Naive thymus-derived CD8-positive, alpha-beta T cell (primary cell): ENCODE results near the gene BNC2. TPM values are rescaled to one million over a fixed set of nuclear protein-coding genes. Genes with fewer than 3 reads are reported as not detected.

Experiments used
- ATAC-seq, 2 donors: fragments of 150-1000 bp; cut with Tn5 transposase in 1 of 2; sonication (Bioruptor Pico), chemical (Tn5 transposase) in 1 of 2; 1 replicate in 1 of 2; 2 replicates in 1 of 2; pipeline ENCODE4 v1.10.0; 2021; ENCODE audit warnings: mild to moderate bottlenecking in 2 of 2, moderate library complexity in 2 of 2
- POLR2A ChIA-PET: fragments of 350-600 bp; sonication (Branson Sonifier 250); formaldehyde crosslinking; loops from one replicate; lab custom pipeline; 2021; ENCODE audit warnings: antibody characterized with exemption; lab: Charles Lee
- DNase-seq, 10 donors: peaks; one replicate each; pipeline versions ENCODE4 v3.0.0 to v3.0.0-alpha.2; 2020 to 2022
- H3K27ac Mint-ChIP-seq, 10 donors: one replicate each; pipeline ENCODE4 v1.8.0; 2020 to 2022; ENCODE audit warnings: mild to moderate bottlenecking in 10 of 10, mixed read lengths in 10 of 10, moderate library complexity in 4 of 10, inconsistent platforms in 1 of 10
- H3K27me3 Mint-ChIP-seq, 5 donors: one replicate each; pipeline ENCODE4 v1.8.0; 2021 to 2022; ENCODE audit warnings: mixed read lengths in 5 of 5
- H3K36me3 Mint-ChIP-seq, 3 donors: one replicate each; pipeline ENCODE4 v1.8.0; 2020 to 2022; ENCODE audit warnings: mixed read lengths in 3 of 3, mild to moderate bottlenecking in 2 of 3, inconsistent platforms in 1 of 3
- H3K4me1 Mint-ChIP-seq, 4 donors: one replicate each; pipeline ENCODE4 v1.8.0; 2021 to 2022; ENCODE audit warnings: mixed read lengths in 4 of 4
- H3K4me3 Mint-ChIP-seq, 10 donors: one replicate each; pipeline ENCODE4 v1.8.0; 2020 to 2022; ENCODE audit warnings: mild to moderate bottlenecking in 10 of 10, mixed read lengths in 10 of 10, moderate library complexity in 6 of 10, inconsistent platforms in 1 of 10
- H3K9me3 Mint-ChIP-seq, 9 donors: one replicate each; pipeline ENCODE4 v1.8.0; 2020 to 2022; ENCODE audit warnings: mixed read lengths in 9 of 9, mild to moderate bottlenecking in 3 of 9, inconsistent platforms in 1 of 9, moderate library complexity in 1 of 9
- polyA plus RNA-seq, 3 donors: library from polyadenylated mRNA; unstranded; fragments of 300-500 nt; fragmentation: Illumina TruSeq; gene quantifications; one replicate each; pipeline ENCODE4 v1.2.3, GENCODE V29; 2021
- total RNA-seq, 8 experiments: library from RNA in 2 of 8; stranded (reverse) in 2 of 8; gene quantifications; one replicate each; pipeline ENCODE4 v1.2.3 and lab custom pipeline; 2021 to 2026

Gene BNC2
- total and polyA plus RNA-seq, 5 experiments from 2014 or later = not detected

DNA sequence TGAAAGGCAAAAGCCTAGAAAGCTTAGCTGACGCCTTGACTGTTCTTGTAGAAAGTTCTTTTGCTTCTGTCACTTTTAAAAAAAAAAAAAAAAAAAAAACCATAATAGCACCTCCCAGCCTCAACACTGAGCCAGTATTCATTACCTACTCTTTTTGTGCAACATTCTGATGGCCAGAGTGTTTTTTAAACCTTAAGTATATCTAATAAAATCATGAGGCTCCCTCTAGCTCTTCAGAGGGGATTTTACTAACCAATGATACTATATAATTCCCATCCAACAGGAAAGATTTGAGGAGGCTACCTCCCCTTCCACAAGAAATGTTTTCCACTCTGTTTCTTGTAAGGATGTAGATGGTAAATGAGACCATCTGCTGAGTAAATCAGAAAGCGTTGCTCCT is 3.9 kb downstream of the BNC2 start:
- Mint-ChIP-seq H3K4me3 (no peak overlapping the region), H3K27me3 (peaks cover 15 to 26% (median 20%) of the 10 kb centered on the region in 5 donors), H3K27ac (no peak overlapping the region), H3K36me3 (peaks cover 0 to 5% (median 0%) of the 10 kb centered on the region in 3 donors), H3K4me1 (peaks cover 0 to 10% (median 4%) of the 10 kb centered on the region in 4 donors), H3K9me3 (peaks cover 0 to 4% (median 0%) of the 10 kb centered on the region in 9 donors)
- no peak for DNase-seq
- POLR2A ChIA-PET = no interaction called here
- no peak for ATAC-seq

DNA sequence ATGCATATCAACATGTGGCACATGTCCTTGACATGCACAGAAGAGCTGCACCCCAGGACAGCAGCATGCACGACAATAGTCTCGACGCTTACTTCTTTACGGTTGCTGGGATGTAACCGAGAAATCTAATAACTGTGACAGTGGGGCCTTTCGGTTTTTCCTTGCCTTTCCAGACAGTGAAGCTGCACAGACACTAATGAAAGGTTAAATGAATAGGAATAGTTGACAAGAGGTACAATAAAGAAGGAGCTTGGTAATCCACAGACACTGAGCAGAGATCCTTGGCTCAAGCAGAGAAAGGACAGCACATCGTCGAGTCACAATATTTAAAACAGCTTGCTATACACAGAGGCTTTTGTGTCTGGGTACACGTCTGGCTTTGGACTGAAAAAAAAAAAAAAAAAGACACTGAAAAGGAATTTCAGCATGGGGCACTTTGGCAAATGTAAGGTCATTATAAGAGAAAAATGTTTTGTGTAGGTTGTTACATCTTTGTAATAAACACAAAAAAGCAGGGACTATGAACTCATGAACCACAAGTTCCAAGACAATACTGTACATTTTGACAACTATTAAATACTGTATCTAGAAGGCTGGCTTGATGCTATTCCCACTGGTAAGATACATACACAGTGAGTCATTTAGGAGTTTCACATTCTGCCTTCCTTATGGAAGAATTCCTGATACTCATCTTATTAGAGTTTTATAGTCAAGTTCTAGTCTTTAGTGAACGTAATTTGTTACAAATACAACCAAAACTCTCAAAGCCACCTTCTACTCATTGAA is 5.6 kb downstream of the BNC2 start:
- H3K9me3 Mint-ChIP-seq = peaks cover 0 to 4% (median 0%) of the 10 kb centered on the region in 9 donors
- DNase-seq = no peak
- peaks cover 14 to 26% (median 20%) of the 10 kb centered on the region in 5 donors for H3K27me3 Mint-ChIP-seq
- peaks cover 0 to 5% (median 0%) of the 10 kb centered on the region in 3 donors for H3K36me3 Mint-ChIP-seq
- ATAC-seq = no peak
- H3K27ac Mint-ChIP-seq = no peak overlapping the region
- no peak overlapping the region for H3K4me3 Mint-ChIP-seq
- POLR2A ChIA-PET = no interaction called here
- peaks cover 0 to 7% (median 2%) of the 10 kb centered on the region in 4 donors for H3K4me1 Mint-ChIP-seq

DNA sequence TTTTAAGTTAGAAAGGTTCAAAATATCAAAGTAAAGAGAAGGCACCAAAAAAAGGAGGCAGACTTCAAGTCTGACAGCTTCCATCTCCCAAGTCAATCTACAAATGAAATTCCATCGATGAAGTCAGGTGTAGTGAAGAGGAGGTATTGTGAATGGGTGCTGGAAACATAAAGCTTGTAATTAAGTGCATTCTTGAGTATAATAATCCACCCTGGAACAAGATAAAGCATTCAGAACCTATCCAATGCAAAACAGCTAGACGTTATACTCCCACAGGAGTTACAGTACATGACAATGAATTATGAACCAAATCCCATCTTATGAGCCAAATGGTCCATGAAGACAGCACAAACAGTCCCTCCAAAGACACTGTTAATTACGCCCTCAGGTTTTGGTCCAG is 22.3 kb downstream of the BNC2 start:
- peaks cover 0 to 1% (median 0%) of the 10 kb centered on the region in 9 donors for H3K9me3 Mint-ChIP-seq
- POLR2A ChIA-PET = no interaction called here
- no peak for DNase-seq
- peaks cover 0 to 4% (median 0%) of the 10 kb centered on the region in 4 donors for H3K4me1 Mint-ChIP-seq
- no peaks in the 10 kb centered on the region for H3K36me3 Mint-ChIP-seq
- ATAC-seq = no peak
- no peak overlapping the region for H3K27ac Mint-ChIP-seq
- H3K27me3 Mint-ChIP-seq = peaks cover 0 to 3% (median 0%) of the 10 kb centered on the region in 5 donors
- H3K4me3 Mint-ChIP-seq = no peak overlapping the region

DNA sequence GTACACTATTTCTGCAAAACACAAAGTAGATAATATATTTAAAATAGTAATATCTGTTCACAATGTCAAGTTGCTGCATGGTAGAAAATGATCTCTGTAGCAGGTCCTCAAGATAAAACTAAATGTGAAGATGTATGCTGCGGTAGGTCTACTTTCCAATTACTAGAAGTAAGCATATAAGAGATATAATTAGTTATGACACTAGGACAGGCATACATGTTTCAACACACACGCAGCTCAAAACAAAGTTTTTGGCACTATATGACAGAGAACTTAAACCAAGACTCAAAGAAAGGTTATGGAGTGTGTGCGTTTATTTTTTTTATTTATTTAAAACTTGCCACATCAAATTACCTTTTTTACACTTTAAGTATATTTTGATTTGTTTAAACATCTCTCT is 23.5 kb downstream of the BNC2 start:
- DNase-seq (no peak), ATAC-seq (no peak)
- Mint-ChIP-seq H3K36me3 (no peaks in the 10 kb centered on the region), H3K27me3 (peaks cover 0 to 3% (median 0%) of the 10 kb centered on the region in 5 donors), H3K4me1 (peaks cover 0 to 2% (median 0%) of the 10 kb centered on the region in 4 donors), H3K9me3 (peaks cover 0 to 1% (median 0%) of the 10 kb centered on the region in 9 donors), H3K4me3 (no peak overlapping the region), H3K27ac (no peak overlapping the region)
- POLR2A ChIA-PET = no interaction called here

DNA sequence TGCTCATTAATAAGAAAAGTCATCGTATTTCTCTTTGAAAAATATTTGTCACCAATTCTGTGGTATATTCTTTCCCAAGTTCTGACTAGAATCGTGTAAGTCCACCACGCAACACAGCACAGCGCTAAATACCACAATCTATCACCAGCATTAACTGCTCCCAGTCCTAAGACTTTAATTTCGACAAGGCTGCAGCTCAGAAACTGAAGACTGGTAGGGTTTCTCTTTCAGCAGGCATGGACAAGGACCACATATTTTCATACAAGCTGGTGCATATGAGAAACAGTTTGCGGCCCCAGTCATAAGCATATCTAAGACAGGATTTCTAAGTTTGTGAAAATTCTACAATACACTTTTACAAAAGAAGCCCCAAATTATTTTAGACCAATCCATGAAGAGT is 24.1 kb downstream of the BNC2 start:
- DNase-seq (no peak), ATAC-seq (no peak)
- Mint-ChIP-seq H3K4me1 (no peaks in the 10 kb centered on the region), H3K4me3 (no peak overlapping the region), H3K9me3 (peaks cover 0 to 1% (median 0%) of the 10 kb centered on the region in 9 donors), H3K27ac (no peak overlapping the region), H3K36me3 (no peaks in the 10 kb centered on the region), H3K27me3 (peaks cover 0 to 3% (median 0%) of the 10 kb centered on the region in 5 donors)
- POLR2A ChIA-PET = no interaction called here

DNA sequence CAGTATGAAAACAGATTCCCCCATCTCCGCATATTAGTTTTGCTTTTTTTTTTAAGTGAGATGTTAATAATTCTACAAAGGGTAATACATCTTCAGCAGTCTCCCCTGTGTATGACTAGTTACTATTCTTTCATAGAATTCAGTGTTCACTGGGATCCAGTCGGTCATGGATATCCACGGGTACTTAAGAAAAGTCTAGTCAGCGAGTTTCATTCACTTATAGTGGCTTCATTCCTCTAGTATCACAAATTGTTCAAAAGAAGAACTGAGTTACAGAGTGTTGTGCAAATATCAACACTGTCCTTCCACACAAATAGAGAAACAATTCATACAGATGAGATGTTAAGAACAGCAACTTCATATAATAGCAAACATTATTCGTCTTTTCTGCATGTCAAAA is 35.7 kb downstream of the BNC2 start:
- ATAC-seq = no peak
- DNase-seq = no peak
- Mint-ChIP-seq H3K27ac (no peak overlapping the region), H3K4me1 (no peaks in the 10 kb centered on the region), H3K4me3 (no peak overlapping the region), H3K9me3 (peaks cover 0 to 2% (median 0%) of the 10 kb centered on the region in 9 donors), H3K27me3 (peaks cover 0 to 27% (median 4%) of the 10 kb centered on the region in 5 donors), H3K36me3 (no peaks in the 10 kb centered on the region)
- POLR2A ChIA-PET = no interaction called here

DNA sequence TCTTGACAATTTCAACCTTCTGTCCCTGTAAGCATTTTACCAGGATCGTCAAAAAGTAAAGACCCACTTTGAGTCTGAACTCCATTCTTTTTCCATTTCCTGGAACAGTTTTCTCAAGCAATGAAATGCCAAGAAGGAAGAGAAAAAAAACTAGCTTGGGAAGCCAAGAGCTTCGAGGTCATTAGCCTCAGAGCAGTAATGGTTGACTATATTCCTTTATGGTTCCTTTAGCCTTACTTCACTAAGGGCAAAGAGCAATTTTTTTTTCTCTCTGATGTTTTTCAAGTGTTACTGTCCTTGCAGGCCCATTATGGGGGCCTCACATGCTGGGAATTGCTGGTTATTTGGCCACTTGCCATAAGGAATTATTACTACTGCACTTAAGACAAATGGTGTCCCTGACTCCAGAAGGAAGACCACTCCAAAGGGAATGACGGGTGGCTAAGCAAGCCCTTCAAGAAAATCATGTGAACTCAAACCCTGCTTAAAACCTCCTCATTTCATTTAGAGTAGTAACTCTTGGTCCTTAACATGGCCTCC is 37.1 kb downstream of the BNC2 start:
- Mint-ChIP-seq H3K4me3 (no peak overlapping the region), H3K36me3 (no peaks in the 10 kb centered on the region), H3K4me1 (no peaks in the 10 kb centered on the region), H3K27ac (no peak overlapping the region), H3K27me3 (peaks cover 5 to 34% (median 8%) of the 10 kb centered on the region in 5 donors), H3K9me3 (peaks cover 0 to 2% (median 0%) of the 10 kb centered on the region in 9 donors)
- ATAC-seq (no peak), DNase-seq (no peak)
- POLR2A ChIA-PET = no interaction called here

DNA sequence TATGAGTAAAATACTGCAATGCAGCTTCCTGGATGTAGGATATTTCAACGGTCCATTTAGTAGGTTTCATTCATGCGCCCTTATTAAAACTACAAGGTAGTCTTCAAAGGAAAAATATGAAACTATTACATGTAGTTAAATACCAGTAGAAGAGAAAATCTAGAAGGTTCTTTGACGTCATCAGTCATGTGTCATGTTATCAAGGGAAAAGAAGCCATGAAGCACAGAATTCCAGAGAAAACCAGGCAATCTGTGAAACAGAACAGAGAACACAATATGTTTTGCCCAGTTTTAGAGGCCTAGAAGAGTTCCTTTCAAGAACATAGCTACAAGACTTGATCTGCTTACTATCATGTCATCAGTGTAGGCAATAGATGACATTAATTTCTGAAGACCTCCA is 38.4 kb downstream of the BNC2 start:
- Mint-ChIP-seq H3K4me3 (no peak overlapping the region), H3K36me3 (no peaks in the 10 kb centered on the region), H3K4me1 (no peaks in the 10 kb centered on the region), H3K27me3 (peaks cover 13 to 45% (median 15%) of the 10 kb centered on the region in 5 donors), H3K27ac (no peak overlapping the region), H3K9me3 (peaks cover 0 to 2% (median 0%) of the 10 kb centered on the region in 9 donors)
- DNase-seq (no peak), ATAC-seq (no peak)
- POLR2A ChIA-PET = no interaction called here

DNA sequence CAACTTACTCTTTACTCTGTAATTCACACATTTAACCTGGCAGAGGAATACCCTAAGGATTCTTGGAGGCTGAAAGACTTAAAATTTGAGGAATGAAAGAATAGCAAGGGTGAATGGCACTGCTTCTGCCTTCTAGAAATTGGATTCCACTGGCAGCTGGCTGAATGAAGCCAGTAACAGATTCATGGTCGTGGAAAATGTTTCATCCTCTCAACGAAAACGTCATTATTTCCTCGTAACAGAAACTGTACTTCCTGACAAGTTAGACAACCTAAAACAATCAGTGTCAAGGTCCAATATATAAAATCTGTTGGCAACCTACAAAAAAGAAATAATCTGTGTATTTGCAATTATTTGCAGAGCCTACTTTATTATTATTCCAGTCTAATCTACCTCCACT is 39.7 kb downstream of the BNC2 start:
- no peaks in the 10 kb centered on the region for H3K4me1 Mint-ChIP-seq
- no peaks in the 10 kb centered on the region for H3K36me3 Mint-ChIP-seq
- DNase-seq (no peak), ATAC-seq (no peak)
- peaks cover 14 to 57% (median 18%) of the 10 kb centered on the region in 5 donors for H3K27me3 Mint-ChIP-seq
- H3K9me3 Mint-ChIP-seq = peaks cover 0 to 2% (median 0%) of the 10 kb centered on the region in 9 donors
- POLR2A ChIA-PET = no interaction called here
- H3K4me3 Mint-ChIP-seq = no peak overlapping the region
- H3K27ac Mint-ChIP-seq = no peak overlapping the region

DNA sequence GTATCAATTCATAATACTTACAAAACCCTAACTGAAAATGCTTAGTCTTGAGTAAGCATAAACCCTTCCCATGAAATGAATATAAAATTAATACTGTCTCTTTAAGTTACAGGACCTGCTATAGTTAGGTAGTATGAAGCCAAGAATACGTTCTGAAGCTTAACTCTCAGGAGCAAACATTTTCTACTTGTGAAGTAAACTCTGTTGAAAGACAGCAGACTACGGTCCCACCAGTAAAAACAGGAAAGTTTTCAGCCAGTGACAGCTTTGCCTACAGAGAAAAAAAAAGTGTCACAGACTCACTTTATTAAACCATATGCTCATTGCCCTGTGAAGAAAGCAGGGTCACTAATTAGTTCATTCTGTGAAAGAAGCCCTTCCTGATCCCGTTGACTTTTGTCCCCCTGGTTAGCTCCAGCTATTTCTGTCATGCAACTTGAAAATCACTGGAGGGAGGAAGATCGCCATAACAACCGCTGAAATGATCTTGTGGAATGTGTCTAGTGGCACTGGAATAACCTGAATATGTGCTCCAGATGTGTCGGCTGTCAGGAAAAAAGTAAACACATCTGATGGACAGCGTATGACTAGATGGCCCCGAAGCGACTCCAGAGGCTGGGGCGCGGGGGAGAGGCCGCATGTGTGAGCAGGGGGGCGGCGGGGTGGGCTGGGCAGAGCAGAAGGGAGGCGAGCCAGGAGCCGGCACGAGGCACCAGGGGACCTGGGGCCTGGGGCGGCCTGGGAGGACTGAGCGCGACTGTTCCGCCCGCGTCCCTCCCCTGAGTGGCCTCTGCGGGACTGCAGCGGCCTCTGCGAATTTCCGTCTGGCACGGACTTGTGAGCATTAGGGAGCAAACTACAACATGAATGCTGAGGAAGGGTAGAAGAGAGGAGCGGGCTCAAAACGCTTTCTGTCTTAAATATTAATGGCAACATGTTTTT is 41.9 kb downstream of the BNC2 start:
- Mint-ChIP-seq H3K36me3 (no peaks in the 10 kb centered on the region), H3K27me3 (peaks cover 14 to 50% (median 18%) of the 10 kb centered on the region in 5 donors), H3K9me3 (peaks cover 0 to 2% (median 0%) of the 10 kb centered on the region in 9 donors), H3K27ac (no peak overlapping the region), H3K4me3 (no peak overlapping the region), H3K4me1 (no peaks in the 10 kb centered on the region)
- ATAC-seq (no peak), DNase-seq (no peak)
- POLR2A ChIA-PET = no interaction called here

DNA sequence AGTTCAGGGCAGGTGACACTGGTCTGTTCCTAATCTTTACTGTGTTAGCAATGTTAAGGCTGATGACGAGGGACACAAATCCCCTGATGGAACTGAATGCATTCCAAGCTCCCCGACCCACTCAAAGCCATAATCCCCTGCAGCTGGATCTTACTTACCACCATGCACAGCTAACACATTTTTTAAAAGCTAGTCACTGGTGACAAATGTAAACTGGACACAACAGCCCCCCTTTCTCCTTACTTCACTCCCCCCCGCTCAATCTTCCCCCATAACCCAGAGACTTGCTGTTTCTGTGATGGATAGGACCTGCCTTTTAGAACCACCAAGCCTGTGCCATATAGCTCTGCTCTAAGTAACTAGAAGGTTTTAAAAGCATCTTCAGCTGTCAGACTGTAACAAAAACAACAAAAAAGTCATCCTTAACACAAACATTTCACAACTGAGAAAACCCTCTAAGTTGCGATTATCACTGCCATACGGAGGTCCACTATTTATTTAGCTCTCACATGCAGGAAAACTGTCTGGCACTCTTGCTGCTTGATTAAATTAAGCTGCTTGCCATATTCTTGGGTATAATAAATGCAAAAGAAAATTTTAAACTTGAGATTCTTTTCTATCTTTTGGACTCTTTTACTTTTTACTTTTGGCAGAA is 44.4 kb downstream of the BNC2 start:
- DNase-seq (no peak), ATAC-seq (no peak)
- Mint-ChIP-seq H3K36me3 (no peaks in the 10 kb centered on the region), H3K27me3 (peaks cover 10 to 37% (median 16%) of the 10 kb centered on the region in 5 donors), H3K4me3 (no peak overlapping the region), H3K4me1 (no peaks in the 10 kb centered on the region), H3K9me3 (no peaks in the 10 kb centered on the region), H3K27ac (no peak overlapping the region)
- POLR2A ChIA-PET = interaction anchor here (0.6 kb wide), 1 partner anchor 1126 kb away, joined by 3 read pairs; no protein-coding TSS in a partner anchor

DNA sequence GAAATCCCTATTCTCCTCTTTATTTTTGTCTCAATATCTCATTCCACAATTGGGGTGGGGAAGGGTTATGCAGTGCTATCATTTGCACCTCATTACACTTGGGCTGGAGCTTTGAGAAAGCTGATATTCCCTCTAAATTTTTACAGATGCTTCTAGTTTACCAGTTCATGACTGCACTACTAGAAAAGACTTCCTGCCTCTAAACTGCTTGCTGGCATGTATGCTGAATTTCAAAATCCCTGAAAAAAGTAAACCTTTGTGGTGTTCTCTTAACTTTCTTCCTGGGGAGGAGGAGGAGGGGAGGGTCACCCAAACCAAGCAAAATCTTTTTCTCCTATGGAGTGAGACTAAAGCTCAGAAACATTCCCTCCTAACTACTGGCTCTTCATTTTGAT is 45.1 kb downstream of the BNC2 start:
- DNase-seq = no peak

More for the DNA sequence above, 45.1 kb downstream of the BNC2 start:
- Mint-ChIP-seq H3K4me1 (no peaks in the 10 kb centered on the region), H3K27ac (no peak overlapping the region), H3K9me3 (no peaks in the 10 kb centered on the region), H3K36me3 (no peaks in the 10 kb centered on the region), H3K27me3 (peaks cover 10 to 37% (median 16%) of the 10 kb centered on the region in 5 donors), H3K4me3 (no peak overlapping the region)
- POLR2A ChIA-PET = interaction anchor here (0.6 kb wide), 1 partner anchor 1127 kb away, joined by 3 read pairs; no protein-coding TSS in a partner anchor
- ATAC-seq = no peak
